Activated CD8-positive, alpha-beta memory T cell treated with anti-CD3 and anti-CD28 coated beads, Interleukin-2, amount 50 U/mL, for 24 hours (primary cell): Measurements from ENCODE around the gene RCBTB2.
"Not testable (repeated sequence)": the region's sequence is repeated elsewhere in the genome, so short reads cannot be mapped to it uniquely, and the experiment has no call there.

ENCODE experiments used
- DNase-seq: peaks from one replicate; pipeline ENCODE4 v3.0.0-alpha.2; 2020; ENCODE audit errors: extremely low read depth

The RCBTB2 gene

GRCh38 chr13:48494874-48495273, 38.0 kb downstream of the RCBTB2 start:
- no peak for DNase-seq

- no peak for DNase-seq
Observed at GRCh38 chr13:48493851-48494250, 39.0 kb downstream of the RCBTB2 start.

- DNase-seq = no peak
Observed at GRCh38 chr13:48493066-48493765, 39.7 kb downstream of the RCBTB2 start.

GRCh38 chr13:48492470-48493065, 40.3 kb downstream of the RCBTB2 start:
- DNase-seq = no peak

- no peak for DNase-seq
Observed at GRCh38 chr13:48492096-48492440, 40.8 kb downstream of the RCBTB2 start.

- DNase-seq = no peak
Observed at GRCh38 chr13:48491423-48492095, 41.3 kb downstream of the RCBTB2 start.

- DNase-seq = no peak
Observed at GRCh38 chr13:48490241-48490640, 42.6 kb downstream of the RCBTB2 start.

- DNase-seq = no peak
Observed at GRCh38 chr13:48489666-48490065, 43.2 kb downstream of the RCBTB2 start.

GRCh38 chr13:48488995-48489394, 43.9 kb downstream of the RCBTB2 start:
- no peak for DNase-seq

- DNase-seq = no peak
Observed at GRCh38 chr13:48487968-48488367, 44.9 kb downstream of the RCBTB2 start.

GRCh38 chr13:48486836-48487235, 46.0 kb downstream of the RCBTB2 start:
- DNase-seq = no peak

GRCh38 chr13:48486362-48486761, 46.5 kb downstream of the RCBTB2 start:
- no peak for DNase-seq

- no peak for DNase-seq
Observed at GRCh38 chr13:48485432-48485831, 47.4 kb downstream of the RCBTB2 start.

- no peak for DNase-seq
Observed at GRCh38 chr13:48483575-48483974, 49.3 kb downstream of the RCBTB2 start.

- no peak for DNase-seq
Observed at GRCh38 chr13:48478391-48478790, 54.5 kb downstream of the RCBTB2 start.

- DNase-seq = no peak
Observed at GRCh38 chr13:48477191-48477855, 55.6 kb downstream of the RCBTB2 start.

- no peak for DNase-seq
Observed at GRCh38 chr13:48476686-48477085, 56.2 kb downstream of the RCBTB2 start.

- DNase-seq = no peak
Observed at GRCh38 chr13:48476215-48476614, 56.7 kb downstream of the RCBTB2 start.

- DNase-seq = no peak
Observed at GRCh38 chr13:48475230-48475629, 57.6 kb downstream of the RCBTB2 start.

GRCh38 chr13:48457578-48458242, 75.2 kb downstream of the RCBTB2 start:
- no peak for DNase-seq

GRCh38 chr13:48456546-48456945, 76.3 kb downstream of the RCBTB2 start:
- no peak for DNase-seq

- DNase-seq = not testable (repeated sequence)
Observed at GRCh38 chr13:48451196-48451595, 81.7 kb downstream of the RCBTB2 start.
